HG02798 (cell line): ENCODE measurements around the gene PITPNM3.

Experiments used
- ATAC-seq: cut with Tn5 transposase; IDR thresholded peaks from one replicate; pipeline ENCODE4 v1.9.1; 2021; ENCODE audit warnings: mild to moderate bottlenecking; ENCODE audit not compliant: unreplicated experiment, poor library complexity

PITPNM3 gene

GRCh38 chr17:6453279-6454024 is 102.9 kb downstream of the PITPNM3 start:
- no peak for ATAC-seq

- no peak for ATAC-seq
These were observed 103.7 kb downstream of the PITPNM3 start for GRCh38 chr17:6452471-6453266.

- ATAC-seq: no peak
These were observed 105.2 kb downstream of the PITPNM3 start for GRCh38 chr17:6450926-6451832.

GRCh38 chr17:6449307-6449706 is 107.0 kb downstream of the PITPNM3 start:
- ATAC-seq: no peak

- no peak for ATAC-seq
These were observed 107.9 kb downstream of the PITPNM3 start for GRCh38 chr17:6448473-6448872.

- ATAC-seq: no peak
These were observed 109.7 kb downstream of the PITPNM3 start for GRCh38 chr17:6446516-6447100.

- ATAC-seq: no peak
These were observed 111.6 kb downstream of the PITPNM3 start for GRCh38 chr17:6444571-6445335.

GRCh38 chr17:6443692-6444570 is 112.4 kb downstream of the PITPNM3 start, which contains the start of gene PIMREG:
PIMREG (plus strand) TSS chr17:6444455; CDS start chr17:6445111, 656 bp downstream.
- ATAC-seq: peak; percentile 78

GRCh38 chr17:6442775-6443174 is 113.6 kb downstream of the PITPNM3 start:
- ATAC-seq: no peak

- no peak for ATAC-seq
These were observed 116.4 kb downstream of the PITPNM3 start for GRCh38 chr17:6439951-6440350.

- no peak for ATAC-seq
These were observed 118.4 kb downstream of the PITPNM3 start for GRCh38 chr17:6437956-6438355.

- no peak for ATAC-seq
These were observed 118.9 kb downstream of the PITPNM3 start for GRCh38 chr17:6437466-6437865.

GRCh38 chr17:6435968-6436367 is 120.4 kb downstream of the PITPNM3 start:
- no peak for ATAC-seq

- ATAC-seq: no peak
These were observed 121.3 kb downstream of the PITPNM3 start, which contains the start of gene AIPL1 for GRCh38 chr17:6435051-6435450. AIPL1 (minus strand) TSS chr17:6435121; CDS start chr17:6435104, 17 bp downstream.

- no peak for ATAC-seq
These were observed 125.6 kb downstream of the PITPNM3 start for GRCh38 chr17:6430769-6431168.

- no peak for ATAC-seq
These were observed 127.1 kb downstream of the PITPNM3 start for GRCh38 chr17:6429266-6429665.

- no peak for ATAC-seq
These were observed 128.0 kb downstream of the PITPNM3 start for GRCh38 chr17:6428207-6428965.
